T-helper 2 cell (primary cell): ENCODE data around the gene PLEKHA6.
A peak's percentile ranks its signal among the peaks of the same experiment; 100 is the strongest.

Source experiments
- DNase-seq, 5 experiments: peaks; one replicate each; pipeline versions ENCODE4 v3.0.0 to v3.0.0-alpha.2; 2012 to 2022

The PLEKHA6 gene

GRCh38 chr1:204227996-204228785, 131.5 kb downstream of the PLEKHA6 start:
- no peak for DNase-seq

- no peak for DNase-seq
Observed at GRCh38 chr1:204227351-204227750, 132.4 kb downstream of the PLEKHA6 start.

- DNase-seq = no peak
Observed at GRCh38 chr1:204225841-204226735, 133.6 kb downstream of the PLEKHA6 start.

GRCh38 chr1:204224655-204225054, 135.1 kb downstream of the PLEKHA6 start:
- no peak for DNase-seq

- no peak for DNase-seq
Observed at GRCh38 chr1:204223129-204223860, 136.4 kb downstream of the PLEKHA6 start.

GRCh38 chr1:204222764-204223055, 137.0 kb downstream of the PLEKHA6 start:
- DNase-seq = no peak

- no peak for DNase-seq
Observed at GRCh38 chr1:204222006-204222763, 137.5 kb downstream of the PLEKHA6 start.

GRCh38 chr1:204221271-204221670, 138.5 kb downstream of the PLEKHA6 start:
- no peak for DNase-seq

- DNase-seq = no peak
Observed at GRCh38 chr1:204219971-204220616, 139.6 kb downstream of the PLEKHA6 start.

GRCh38 chr1:204218552-204218951, 141.2 kb downstream of the PLEKHA6 start:
- DNase-seq = peak in 1 of 5 experiments; percentile 13

- no peak for DNase-seq
Observed at GRCh38 chr1:204217648-204218000, 142.1 kb downstream of the PLEKHA6 start.

- no peak for DNase-seq
Observed at GRCh38 chr1:204216880-204217647, 142.7 kb downstream of the PLEKHA6 start.

GRCh38 chr1:204216236-204216635, 143.5 kb downstream of the PLEKHA6 start:
- no peak for DNase-seq

- DNase-seq = peak in 1 of 5 experiments; percentile 23
Observed at GRCh38 chr1:204213668-204214662, 145.8 kb downstream of the PLEKHA6 start, which contains the start of gene GOLT1A. GOLT1A (minus strand) TSS chr1:204213988; CDS start chr1:204213906, 82 bp downstream.

- no peak for DNase-seq
Observed at GRCh38 chr1:204212715-204213114, 147.0 kb downstream of the PLEKHA6 start.

- DNase-seq = no peak
Observed at GRCh38 chr1:204211046-204211445, 148.7 kb downstream of the PLEKHA6 start.

- peak; percentile 35 to 65 (median 46) for DNase-seq
Observed at GRCh38 chr1:204207136-204207616, 152.6 kb downstream of the PLEKHA6 start.

- DNase-seq = no peak
Observed at GRCh38 chr1:204206121-204206520, 153.6 kb downstream of the PLEKHA6 start.

GRCh38 chr1:204205486-204205885, 154.2 kb downstream of the PLEKHA6 start:
- DNase-seq = no peak

- no peak for DNase-seq
Observed at GRCh38 chr1:204204944-204205343, 154.8 kb downstream of the PLEKHA6 start.
